Measurements from ENCODE around the gene RASAL3. TPM values are rescaled to one million over a fixed set of nuclear protein-coding genes. Genes with fewer than 3 reads are reported as not detected.

The RASAL3 gene
- total RNA-seq, 1 donor from 2014 or later = not detected

DNA sequence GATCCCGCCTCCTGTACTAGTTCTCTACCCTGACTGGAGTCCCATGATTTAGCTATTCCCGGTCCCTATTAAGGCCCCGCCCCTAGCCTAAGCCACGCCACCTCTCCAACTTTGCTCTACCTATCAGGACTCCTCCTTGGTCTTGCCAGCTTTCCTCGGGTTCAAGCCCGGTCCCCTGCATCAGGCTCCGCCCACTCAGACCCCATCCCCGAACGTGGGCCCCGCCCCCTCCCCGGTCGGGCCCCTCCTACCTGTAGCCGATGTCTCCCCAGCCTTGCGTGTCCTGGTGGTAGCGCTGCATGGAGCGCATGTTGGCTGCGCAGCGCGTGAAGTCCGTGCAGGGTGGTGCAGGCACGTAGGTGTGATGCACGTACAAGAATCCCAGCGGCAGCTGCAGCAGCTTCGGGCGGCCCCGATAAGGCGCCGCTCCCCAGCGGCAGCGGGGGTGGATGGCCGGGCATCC lies 7.3 kb upstream of the RASAL3 start:
- no peaks in the 10 kb centered on the region for H3K4me1 Mint-ChIP-seq (ENCODE audit: unreplicated experiment)
- no peak for DNase-seq (ENCODE audit: extremely low spot score, unreplicated experiment)
- peaks cover 15% of the 10 kb centered on the region for H3K27me3 Mint-ChIP-seq (ENCODE audit: unreplicated experiment)
- H3K27ac Mint-ChIP-seq (ENCODE audit: unreplicated experiment) = no peak overlapping the region
- peaks cover 4% of the 10 kb centered on the region for H3K9me3 Mint-ChIP-seq (ENCODE audit: unreplicated experiment)
- H3K36me3 Mint-ChIP-seq (ENCODE audit: unreplicated experiment) = no peaks in the 10 kb centered on the region
- TF ChIP-seq, protein P1, sequence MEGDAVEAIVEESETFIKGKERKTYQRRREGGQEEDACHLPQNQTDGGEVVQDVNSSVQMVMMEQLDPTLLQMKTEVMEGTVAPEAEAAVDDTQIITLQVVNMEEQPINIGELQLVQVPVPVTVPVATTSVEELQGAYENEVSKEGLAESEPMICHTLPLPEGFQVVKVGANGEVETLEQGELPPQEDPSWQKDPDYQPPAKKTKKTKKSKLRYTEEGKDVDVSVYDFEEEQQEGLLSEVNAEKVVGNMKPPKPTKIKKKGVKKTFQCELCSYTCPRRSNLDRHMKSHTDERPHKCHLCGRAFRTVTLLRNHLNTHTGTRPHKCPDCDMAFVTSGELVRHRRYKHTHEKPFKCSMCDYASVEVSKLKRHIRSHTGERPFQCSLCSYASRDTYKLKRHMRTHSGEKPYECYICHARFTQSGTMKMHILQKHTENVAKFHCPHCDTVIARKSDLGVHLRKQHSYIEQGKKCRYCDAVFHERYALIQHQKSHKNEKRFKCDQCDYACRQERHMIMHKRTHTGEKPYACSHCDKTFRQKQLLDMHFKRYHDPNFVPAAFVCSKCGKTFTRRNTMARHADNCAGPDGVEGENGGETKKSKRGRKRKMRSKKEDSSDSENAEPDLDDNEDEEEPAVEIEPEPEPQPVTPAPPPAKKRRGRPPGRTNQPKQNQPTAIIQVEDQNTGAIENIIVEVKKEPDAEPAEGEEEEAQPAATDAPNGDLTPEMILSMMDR (IDR thresholded peaks at IDR 0.05) = no peak
- no peak overlapping the region for H3K4me3 Mint-ChIP-seq (ENCODE audit: unreplicated experiment)

DNA sequence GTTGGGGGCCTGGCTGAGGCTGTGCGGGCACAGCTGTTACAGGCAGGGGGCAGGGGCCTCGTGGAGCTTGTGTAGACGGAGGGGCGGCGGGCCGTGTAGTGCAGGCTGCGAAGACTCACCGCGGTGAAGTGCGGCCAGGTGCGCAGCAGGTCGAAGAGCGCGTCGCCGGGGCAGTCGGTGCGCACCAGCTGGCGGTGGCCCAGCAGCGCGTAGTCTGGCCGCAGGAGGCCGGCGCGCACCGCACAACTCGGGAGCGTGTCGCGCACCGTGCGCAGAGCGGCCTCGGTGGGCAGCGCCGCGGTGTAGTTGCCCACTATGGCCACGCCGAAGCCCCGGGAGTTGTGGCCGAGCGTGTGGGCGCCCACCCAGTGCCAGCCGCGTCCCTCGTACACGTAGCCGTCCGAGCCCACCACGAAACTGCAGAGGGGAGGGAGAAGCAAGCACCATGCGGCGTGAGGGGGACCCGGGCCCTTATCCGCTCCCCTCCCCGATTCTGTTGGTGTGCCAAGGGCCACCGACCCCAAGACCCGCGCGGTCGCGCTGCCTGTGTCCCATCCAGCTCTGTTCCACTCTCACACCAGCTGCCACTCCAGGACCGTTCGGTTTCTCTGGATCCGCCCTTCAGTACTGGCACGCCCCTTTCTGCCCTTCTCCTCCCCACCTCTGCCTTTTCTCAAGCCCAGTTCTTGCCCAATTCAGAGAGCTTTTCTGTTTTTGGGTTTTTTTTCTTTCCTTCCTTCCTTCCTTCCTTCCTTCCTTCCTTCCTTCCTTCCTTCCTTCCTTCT lies 5.4 kb upstream of the RASAL3 start:
- Mint-ChIP-seq H3K9me3 (ENCODE audit: unreplicated experiment) (peaks cover 4% of the 10 kb centered on the region), H3K4me3 (ENCODE audit: unreplicated experiment) (no peak overlapping the region), H3K36me3 (ENCODE audit: unreplicated experiment) (no peaks in the 10 kb centered on the region), H3K27me3 (ENCODE audit: unreplicated experiment) (peaks cover 18% of the 10 kb centered on the region), H3K27ac (ENCODE audit: unreplicated experiment) (no peak overlapping the region), H3K4me1 (ENCODE audit: unreplicated experiment) (no peaks in the 10 kb centered on the region)
- no peak for DNase-seq (ENCODE audit: extremely low spot score, unreplicated experiment)
- TF ChIP-seq, protein P1 (IDR thresholded peaks at IDR 0.05) = no peak

- TF ChIP-seq, protein P1 (IDR thresholded peaks at IDR 0.05) = no peak
- Mint-ChIP-seq H3K27ac (ENCODE audit: unreplicated experiment) (no peak overlapping the region), H3K36me3 (ENCODE audit: unreplicated experiment) (no peaks in the 10 kb centered on the region), H3K9me3 (ENCODE audit: unreplicated experiment) (peaks cover 4% of the 10 kb centered on the region), H3K4me1 (ENCODE audit: unreplicated experiment) (no peaks in the 10 kb centered on the region), H3K27me3 (ENCODE audit: unreplicated experiment) (peaks cover 19% of the 10 kb centered on the region), H3K4me3 (ENCODE audit: unreplicated experiment) (no peak overlapping the region)
- DNase-seq (ENCODE audit: extremely low spot score, unreplicated experiment) = no peak
Measured at GRCh38 chr19:15468675-15469512, 4.5 kb upstream of the RASAL3 start.

DNA sequence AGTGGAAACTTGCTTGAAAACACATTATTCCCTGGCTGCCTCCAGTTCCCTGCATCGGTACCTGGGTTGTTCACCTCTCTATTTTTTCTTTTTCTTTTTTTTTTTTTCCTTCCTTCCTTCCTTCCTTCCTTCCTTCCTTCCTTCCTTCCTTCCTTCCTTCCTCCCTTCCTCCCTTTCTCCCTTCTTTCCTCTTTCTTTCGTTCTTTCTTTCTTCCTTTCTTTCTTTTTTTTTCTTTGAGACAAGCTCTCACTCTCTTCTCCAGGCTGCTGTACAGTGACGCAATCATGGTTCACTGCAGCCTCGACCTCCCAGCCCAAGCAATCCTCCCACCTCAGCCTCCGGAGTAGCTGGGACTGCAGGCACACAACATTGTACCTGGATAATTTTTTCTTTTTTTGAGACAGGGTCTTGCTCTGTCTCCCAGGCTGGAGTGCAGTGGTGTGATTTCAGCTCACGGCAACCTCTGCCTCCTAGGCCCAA lies 3.4 kb upstream of the RASAL3 start:
- Mint-ChIP-seq H3K9me3 (ENCODE audit: unreplicated experiment) (peaks cover 3% of the 10 kb centered on the region), H3K36me3 (ENCODE audit: unreplicated experiment) (no peaks in the 10 kb centered on the region), H3K27ac (ENCODE audit: unreplicated experiment) (no peak overlapping the region), H3K4me3 (ENCODE audit: unreplicated experiment) (no peak overlapping the region), H3K4me1 (ENCODE audit: unreplicated experiment) (no peaks in the 10 kb centered on the region), H3K27me3 (ENCODE audit: unreplicated experiment) (peaks cover 22% of the 10 kb centered on the region)
- no peak for DNase-seq (ENCODE audit: extremely low spot score, unreplicated experiment)
- TF ChIP-seq, protein P1 (IDR thresholded peaks at IDR 0.05) = no peak
